Epithelial cell of esophagus (primary cell): Measurements from ENCODE around the gene LAMP1.

Experiments used
- DNase-seq: peaks from one replicate; pipeline ENCODE4 v3.0.0; 2010; ENCODE audit warnings: low read depth
- H3K4me3 ChIP-seq: 2 replicates; pipeline ENCODE4 v1.5.1; 2011; ENCODE audit warnings: mild to moderate bottlenecking, low read length, control low read depth
- CTCF ChIP-seq: IDR thresholded peaks from 2 replicates; pipeline ENCODE4 v1.5.1; 2011; ENCODE audit warnings: low read depth, mild to moderate bottlenecking, low read length, control low read depth, inconsistent platforms; ENCODE audit not compliant: insufficient read depth; ENCODE audit errors: missing control alignments

LAMP1 gene

GRCh38 chr13:113354831-113355610 lies 58.0 kb downstream of the LAMP1 start:
- no peak for TF ChIP-seq CTCF
- DNase-seq = no peak
- H3K4me3 ChIP-seq = no peak overlapping the region

- TF ChIP-seq CTCF = no peak
- no peak for DNase-seq
- no peak overlapping the region for H3K4me3 ChIP-seq
These were observed 58.6 kb downstream of the LAMP1 start for GRCh38 chr13:113355621-113356020.

- no peak overlapping the region for H3K4me3 ChIP-seq
- DNase-seq = no peak
- TF ChIP-seq CTCF = no peak
These were observed 59.6 kb downstream of the LAMP1 start for GRCh38 chr13:113356596-113356995.

- no peak for TF ChIP-seq CTCF
- H3K4me3 ChIP-seq = no peak overlapping the region
- no peak for DNase-seq
These were observed 60.5 kb downstream of the LAMP1 start for GRCh38 chr13:113357529-113357928.

DNA sequence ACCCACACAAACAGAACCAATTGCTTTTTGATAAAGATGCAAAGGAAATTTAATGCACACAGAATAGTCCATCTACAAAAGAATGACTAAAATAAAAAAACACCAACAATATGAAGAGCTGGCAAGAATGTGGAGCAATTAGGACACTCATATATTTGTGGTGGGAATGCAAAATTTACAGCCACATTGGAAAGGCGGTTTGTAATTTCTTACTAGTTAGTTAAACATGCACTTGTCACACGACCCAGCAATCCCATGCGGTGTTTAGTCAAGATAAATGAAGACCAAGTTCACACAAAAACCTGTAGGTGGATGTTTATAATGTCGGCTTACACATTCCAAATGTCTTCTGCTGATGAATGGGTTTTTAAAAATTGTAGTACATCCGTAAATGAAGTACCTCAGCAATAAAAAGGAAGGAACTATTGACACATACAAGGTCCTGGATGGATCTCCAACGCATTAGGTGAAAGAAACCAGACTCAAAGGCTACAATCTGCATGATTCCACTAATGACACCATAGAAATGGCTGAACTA lies 61.7 kb downstream of the LAMP1 start:
- no peak for DNase-seq
- no peak overlapping the region for H3K4me3 ChIP-seq
- TF ChIP-seq CTCF = no peak

- DNase-seq = no peak
- no peak for TF ChIP-seq CTCF
- no peak overlapping the region for H3K4me3 ChIP-seq
These were observed 62.5 kb downstream of the LAMP1 start for GRCh38 chr13:113359571-113359970.

- no peak for DNase-seq
- H3K4me3 ChIP-seq = no peak overlapping the region
- TF ChIP-seq CTCF = no peak
These were observed 63.4 kb downstream of the LAMP1 start for GRCh38 chr13:113360446-113360845.
